Hematopoietic multipotent progenitor cell treated with erythropoietin and hydrocortisone succinate and interleukin-3 and kit ligand, for 8 days (in vitro differentiated cells): ENCODE measurements around the gene CALCOCO1.
A peak's percentile ranks its signal among the peaks of the same experiment; 100 is the strongest.
"Not testable (repeated sequence)": the region's sequence is repeated elsewhere in the genome, so short reads cannot be mapped to it uniquely, and the experiment has no call there.

Source experiments
- DNase-seq: peaks from one replicate; pipeline ENCODE4 v3.0.0-alpha.2; 2015

The CALCOCO1 gene

DNA sequence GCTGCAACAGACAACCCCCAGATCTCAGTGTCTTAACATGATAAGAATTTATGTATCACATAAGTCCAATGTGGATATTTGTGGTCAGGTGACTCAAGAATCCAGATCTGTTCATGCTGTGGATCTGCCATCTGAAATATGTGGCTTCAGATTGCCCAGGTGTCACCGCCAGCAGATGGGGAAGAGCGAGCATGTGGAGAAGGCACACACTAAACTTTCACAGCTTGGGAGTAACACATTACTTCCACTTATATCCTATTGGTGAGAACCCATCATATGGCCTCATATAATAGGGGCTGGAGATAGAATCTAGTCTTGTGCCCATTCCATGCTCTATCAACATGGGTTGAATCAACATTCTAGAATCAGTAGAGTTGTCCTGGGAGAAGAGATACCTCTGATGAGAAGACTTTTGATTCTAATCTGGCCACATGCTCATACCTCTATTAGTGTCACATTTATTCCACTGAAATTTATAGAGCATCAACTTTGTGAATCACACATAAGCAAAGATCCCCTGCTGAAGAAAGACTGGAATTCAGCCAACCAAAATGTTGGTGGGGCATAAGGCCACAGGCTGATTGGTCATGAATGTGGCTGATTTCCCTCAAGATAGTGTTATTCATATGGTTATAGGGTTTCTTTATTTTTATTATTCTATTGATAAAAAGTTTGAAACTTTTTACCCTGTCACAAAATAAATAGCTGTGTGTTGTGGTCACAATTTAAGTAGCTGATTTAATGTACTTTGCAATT, 6.0 kb upstream of the CALCOCO1 start:
- DNase-seq = no peak

GRCh38 chr12:53729644-53730043, 2.4 kb upstream of the CALCOCO1 start:
- DNase-seq = no peak

DNA sequence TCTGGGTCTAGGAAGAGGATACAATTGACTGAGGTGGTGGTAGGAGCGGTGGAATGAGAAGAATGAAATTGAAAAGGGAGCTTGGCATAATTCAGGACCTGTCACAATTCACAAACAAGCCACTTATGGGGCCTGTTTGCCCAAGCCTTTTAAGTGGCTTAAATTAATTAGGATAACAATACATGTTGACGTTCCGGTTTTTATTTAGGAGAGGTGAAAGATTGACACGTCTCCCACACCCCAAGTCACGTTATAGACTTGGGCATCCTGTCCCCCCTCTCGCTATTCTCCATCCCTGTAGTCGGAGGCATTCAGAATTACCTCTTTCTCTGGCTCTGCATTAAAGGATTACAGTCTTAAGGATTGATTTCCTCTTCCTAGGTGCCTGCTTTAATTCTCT, 954 bp upstream of the CALCOCO1 start:
- no peak for DNase-seq

- DNase-seq = no peak
These were observed 324 bp downstream of the CALCOCO1 start for GRCh38 chr12:53726946-53727309.

GRCh38 chr12:53726341-53726740, 911 bp downstream of the CALCOCO1 start:
- peak; percentile 45 for DNase-seq

DNA sequence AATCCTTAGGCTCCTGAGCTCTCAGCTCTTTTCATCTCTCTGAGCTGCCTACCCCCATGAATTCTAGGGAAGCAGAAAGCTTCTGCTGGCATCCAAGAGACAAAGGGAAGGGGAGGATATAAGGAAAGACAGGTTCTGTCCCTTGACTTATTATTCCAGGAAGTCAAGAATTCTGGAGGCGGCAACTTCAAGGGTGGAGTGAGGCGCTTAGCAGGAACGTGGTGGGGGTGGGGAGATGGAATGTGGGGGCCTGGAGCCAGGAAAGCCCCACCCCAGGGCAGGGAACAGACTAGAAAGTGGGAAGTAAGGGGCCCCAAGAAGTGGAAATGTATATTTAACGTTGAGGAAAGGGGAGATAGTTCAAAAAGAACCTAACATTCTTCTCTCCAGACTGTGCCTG, 1.4 kb downstream of the CALCOCO1 start:
- no peak for DNase-seq

DNA sequence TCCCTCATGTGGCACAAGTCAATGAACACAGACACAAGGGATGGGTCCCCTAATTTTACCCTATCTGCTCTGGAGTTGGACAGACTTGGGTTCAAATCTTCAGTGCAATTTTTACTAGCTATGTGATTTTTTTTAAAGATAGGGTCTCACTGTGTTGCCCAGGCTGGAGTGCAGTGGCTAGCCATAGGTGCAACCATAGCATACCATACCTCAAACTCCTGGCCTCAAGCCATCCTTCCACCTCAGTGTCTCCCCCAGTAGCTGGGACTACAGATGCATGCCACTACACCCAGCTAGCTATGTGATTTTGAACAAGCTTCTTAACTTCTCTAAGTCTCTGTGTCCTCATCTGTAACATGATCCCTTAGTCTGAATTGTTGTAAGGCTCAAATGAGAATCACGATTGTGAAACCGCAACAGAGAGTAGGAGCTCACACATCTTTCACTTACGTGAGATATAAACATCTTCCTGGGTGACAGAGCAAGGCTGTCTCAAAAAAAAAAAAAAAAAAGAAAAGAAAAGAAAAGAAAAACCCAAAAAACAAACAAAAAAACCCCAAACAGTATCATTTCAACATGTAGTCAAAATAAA, 4.7 kb downstream of the CALCOCO1 start:
- DNase-seq = no peak

GRCh38 chr12:53720946-53721345, 6.3 kb downstream of the CALCOCO1 start:
- no peak for DNase-seq

GRCh38 chr12:53719649-53720048, 7.6 kb downstream of the CALCOCO1 start:
- DNase-seq = no peak

- not testable (repeated sequence) for DNase-seq
These were observed 8.7 kb downstream of the CALCOCO1 start for GRCh38 chr12:53718567-53718966.

DNA sequence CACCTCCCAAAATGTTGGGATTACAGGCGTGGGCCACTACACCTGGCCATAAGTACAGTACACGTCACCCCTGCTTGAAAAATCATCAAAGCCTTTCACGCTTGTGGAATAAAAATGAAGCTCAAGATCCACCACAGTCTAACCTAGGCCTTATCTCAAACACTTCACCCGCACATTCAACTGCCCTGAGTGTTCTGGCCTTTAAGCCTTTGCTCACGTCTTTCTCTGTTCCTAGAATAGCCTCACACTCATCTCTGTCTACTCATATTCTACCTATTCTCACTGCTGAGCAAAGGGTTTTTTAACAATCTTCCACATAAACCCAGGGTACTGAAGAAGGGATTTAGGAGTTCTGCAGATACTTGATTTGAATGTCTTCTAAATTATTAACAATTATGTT, 9.9 kb downstream of the CALCOCO1 start:
- no peak for DNase-seq

GRCh38 chr12:53714004-53714403, 13.2 kb downstream of the CALCOCO1 start:
- no peak for DNase-seq

DNA sequence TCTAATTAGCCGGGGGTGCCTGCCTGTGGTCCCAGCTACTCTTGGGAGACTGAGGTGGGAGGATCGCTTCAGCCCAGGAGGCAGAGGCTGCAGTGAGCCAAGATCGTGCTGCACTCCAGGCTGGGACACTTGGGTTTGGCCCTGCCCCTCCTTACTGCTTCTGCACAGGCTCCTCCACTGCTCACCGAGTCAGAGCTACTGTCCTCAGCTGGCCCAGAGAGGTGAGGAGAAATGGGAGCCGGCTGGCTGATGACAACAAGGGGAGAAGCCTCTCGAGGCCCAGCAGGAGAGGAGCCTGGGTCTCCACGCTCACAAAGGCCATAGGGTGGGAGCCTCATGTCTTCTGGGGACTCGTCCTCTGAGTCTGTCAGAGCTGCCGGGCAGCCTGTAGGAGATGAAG, 13.7 kb downstream of the CALCOCO1 start:
- no peak for DNase-seq

DNA sequence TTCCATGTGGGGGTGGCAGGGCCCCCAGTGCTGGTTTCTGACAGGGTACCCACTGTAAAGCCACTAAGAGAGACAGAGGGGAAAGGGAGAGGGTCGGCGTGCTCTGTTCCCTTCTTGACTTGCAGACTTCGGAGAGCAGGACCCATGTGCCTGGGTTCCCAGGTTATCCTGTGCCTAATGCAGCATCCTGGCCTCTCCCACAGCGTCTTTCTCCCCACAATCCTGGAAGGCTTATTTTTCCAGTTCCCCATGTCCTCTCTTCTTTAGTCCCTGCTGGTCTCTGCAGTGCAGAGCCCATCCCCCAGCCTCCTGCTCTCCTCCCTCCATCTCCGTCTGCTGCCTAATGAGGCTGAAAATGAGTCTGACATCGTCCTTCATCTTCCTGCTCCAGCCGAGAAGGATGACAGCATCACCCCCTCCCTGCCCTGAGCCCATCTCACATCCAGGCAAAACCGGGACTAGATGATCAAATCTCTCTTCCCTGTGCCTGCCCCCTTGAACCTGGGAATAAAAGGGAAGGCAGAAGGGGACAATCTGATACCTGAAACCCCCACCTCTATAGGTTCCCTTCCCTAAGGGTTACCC, 15.1 kb downstream of the CALCOCO1 start:
- no peak for DNase-seq

GRCh38 chr12:53710091-53710490, 17.2 kb downstream of the CALCOCO1 start:
- no peak for DNase-seq

- DNase-seq = no peak
These were observed 17.6 kb downstream of the CALCOCO1 start for GRCh38 chr12:53709671-53710070.

DNA sequence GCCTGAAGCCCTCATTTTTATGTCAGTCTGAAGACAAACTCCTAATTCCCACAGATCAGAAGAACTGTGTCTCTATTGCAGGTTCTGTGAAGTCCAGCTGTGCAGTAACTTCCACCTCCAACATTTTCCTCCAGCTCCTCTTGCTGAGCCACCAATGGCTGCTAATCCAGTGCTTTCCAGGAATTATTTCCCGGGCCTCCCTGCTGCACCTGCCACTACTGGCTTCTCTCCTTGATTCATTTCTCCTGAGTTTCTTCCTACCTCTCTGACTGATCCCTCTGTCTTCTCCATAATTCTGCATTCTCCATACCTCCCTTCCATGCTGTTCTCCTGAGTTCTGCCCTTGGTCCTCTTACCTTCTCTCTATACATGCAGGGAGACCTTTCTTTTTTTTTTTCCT, 21.2 kb downstream of the CALCOCO1 start:
- no peak for DNase-seq

GRCh38 chr12:53703756-53704155, 23.5 kb downstream of the CALCOCO1 start:
- no peak for DNase-seq

DNA sequence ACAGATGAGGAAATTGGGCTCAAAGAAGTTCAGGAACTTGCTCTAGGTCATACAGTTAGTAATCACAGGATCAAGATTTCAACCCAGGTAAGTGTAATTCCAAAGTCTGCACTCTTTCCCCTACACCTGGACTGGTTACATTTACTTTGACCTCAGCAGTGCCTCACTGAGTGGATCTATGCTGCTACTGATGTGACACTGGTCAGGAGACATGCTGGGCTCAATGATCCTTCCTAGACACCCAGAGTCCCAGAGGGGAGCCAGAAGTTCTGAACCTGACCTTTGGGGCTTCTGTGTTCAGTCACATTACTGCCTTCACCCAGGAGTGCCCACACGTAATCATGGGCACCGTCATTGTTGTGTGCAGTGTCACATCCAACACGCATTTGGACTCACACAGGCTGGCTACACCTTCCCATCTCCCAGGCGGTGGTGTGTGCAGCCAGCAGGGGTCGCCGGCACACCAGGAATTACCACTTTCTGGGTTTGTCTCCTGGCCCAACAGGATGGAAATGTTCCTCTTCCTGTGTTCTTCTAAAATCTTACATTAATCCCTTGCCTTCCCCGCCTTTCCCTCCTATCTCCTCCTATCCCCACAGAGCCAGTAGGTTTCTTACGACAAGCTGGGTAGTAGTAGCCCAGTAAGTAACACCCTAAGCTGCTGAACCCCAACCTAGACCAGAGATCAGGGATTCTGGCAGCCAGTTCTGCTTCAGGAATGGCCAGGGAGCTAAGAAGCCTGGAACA, 25.6 kb downstream of the CALCOCO1 start:
- peak; percentile 65 for DNase-seq

DNA sequence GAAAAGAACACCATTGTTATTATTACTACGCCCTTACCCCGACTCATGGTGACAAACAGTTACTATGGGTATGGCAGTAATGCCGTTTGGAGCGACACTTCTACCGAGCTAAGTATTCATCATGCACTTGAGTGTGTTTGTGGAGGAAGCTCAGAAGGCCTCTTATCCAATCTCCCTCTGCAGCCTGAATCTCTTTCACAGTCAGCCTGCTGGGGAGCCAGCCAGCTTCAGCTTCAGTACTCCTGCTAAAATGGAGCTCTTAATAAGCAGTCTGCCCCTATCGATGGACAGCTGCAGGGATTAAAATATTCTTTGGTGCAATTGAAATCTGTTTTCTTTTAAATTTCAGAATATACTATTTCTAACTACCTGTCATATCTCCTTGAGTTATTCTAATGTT, 26.7 kb downstream of the CALCOCO1 start:
- no peak for DNase-seq

- no peak for DNase-seq
These were observed 27.6 kb downstream of the CALCOCO1 start for GRCh38 chr12:53699678-53700025.

- no peak for DNase-seq
These were observed 28.1 kb downstream of the CALCOCO1 start for GRCh38 chr12:53698948-53699677.

DNA sequence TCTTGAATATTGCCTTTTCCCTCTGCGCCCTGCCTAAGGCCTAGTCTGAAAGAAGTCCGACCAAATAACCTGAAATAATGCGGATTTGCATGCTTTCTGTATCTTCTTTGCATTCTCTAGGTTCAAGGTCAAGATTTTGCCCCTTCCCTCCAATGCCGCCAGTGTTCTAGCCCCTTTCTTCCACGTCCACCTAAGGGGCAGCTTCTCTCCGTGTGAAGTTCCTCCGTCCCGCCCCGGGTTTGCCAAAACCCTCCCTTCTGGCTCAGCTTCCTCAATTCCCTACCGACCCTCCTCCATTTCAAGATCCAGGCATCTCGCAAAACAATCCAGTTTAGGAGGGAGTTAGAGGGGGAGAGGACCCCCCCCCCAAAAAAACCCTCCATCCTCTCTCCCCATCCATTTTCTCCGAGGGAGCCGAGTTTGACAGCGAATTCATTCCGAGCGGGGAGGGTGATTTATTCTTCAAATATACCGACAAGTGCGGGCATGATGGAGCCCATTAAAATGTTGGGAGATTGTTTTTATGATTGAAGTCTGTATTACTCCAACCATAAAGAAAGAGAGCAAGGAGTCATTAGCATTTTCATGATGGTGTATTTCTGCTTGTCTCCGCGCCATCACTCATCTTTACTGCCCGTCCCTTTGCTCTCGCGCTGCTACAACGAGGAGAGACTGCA, 30.5 kb downstream of the CALCOCO1 start:
- no peak for DNase-seq
